ENCODE results near the gene OR7A5.

- no peak for TF ChIP-seq POLR2A (IDR thresholded peaks at IDR 0.05; ENCODE audit: low read depth, low read length)
- no peak for TF ChIP-seq POLR2AphosphoS5 (IDR thresholded peaks at IDR 0.05; ENCODE audit: low read depth, low read length)
- no peak for TF ChIP-seq TAF1 (IDR thresholded peaks at IDR 0.05; ENCODE audit: low read depth, low read length)
- TF ChIP-seq SPI1 (IDR thresholded peaks at IDR 0.05; ENCODE audit: low read depth, low read length), result no peak
- TF ChIP-seq POU2F2 (IDR thresholded peaks at IDR 0.05; ENCODE audit: low read depth, low read length), result no peak
Observed at GRCh38 chr19:14798760-14799159, 36.2 kb downstream of the OR7A5 start.

Data from GM12891 (cell line).